GM20431 (cell line): ENCODE results near the gene C1QTNF12.
"Not testable (repeated sequence)": the region's sequence is repeated elsewhere in the genome, so short reads cannot be mapped to it uniquely, and the experiment has no call there.

ENCODE experiments used
- in situ Hi-C: fragments of 300-500 bp; cut with MseI, MboI; formaldehyde crosslinking; loops from one replicate; pipeline ENCODE4 v1.15.0; 2020; ENCODE audit warnings: low sequenced_read_pairs; ENCODE audit not compliant: unreplicated experiment

Gene C1QTNF12

DNA sequence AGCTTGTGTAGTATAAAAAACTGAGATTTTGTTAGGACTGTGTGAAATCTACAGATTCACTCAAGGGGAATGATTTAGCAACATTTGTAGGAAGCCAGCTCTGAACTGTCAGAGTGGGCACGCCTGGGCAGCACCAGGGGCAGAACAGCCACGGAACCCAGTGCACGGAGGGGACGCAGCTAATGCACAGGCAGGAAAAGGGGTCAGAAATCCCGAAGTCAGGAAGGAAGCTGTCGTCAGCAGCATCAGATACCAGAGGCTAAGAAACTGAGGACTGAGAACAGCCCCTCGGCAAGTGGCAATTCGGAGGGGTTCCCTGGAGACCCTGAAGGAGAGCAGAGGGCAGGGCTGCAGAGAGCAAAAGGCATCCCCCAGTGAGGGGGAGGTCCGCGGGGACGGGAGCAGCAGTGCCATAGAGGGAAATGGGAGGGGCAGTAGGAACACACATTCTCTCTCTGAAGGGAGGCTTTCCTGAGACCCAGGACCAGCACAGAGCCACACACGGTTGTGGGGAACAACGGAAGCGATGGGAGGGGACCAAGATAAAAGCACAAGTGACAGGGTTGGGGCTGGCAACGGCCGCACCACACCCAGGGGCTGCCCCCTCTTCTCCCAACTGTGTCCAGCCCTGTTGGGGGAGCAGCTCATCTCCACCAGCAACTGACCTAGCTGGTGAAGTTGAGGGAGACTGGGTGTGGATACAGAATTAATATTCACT is 14.5 kb upstream of the C1QTNF12 start:
- in situ Hi-C loops: no loop called here

- in situ Hi-C loops: no loop called here
These were observed 13.6 kb upstream of the C1QTNF12 start for GRCh38 chr1:1259951-1260600.

GRCh38 chr1:1259540-1259939 is 13.0 kb upstream of the C1QTNF12 start:
- in situ Hi-C loops: no loop called here

- in situ Hi-C loops: no loop called here
These were observed 12.6 kb upstream of the C1QTNF12 start for GRCh38 chr1:1259119-1259488.

GRCh38 chr1:1256956-1257871 is 10.7 kb upstream of the C1QTNF12 start:
- in situ Hi-C loops: no loop called here

- in situ Hi-C loops: no loop called here
These were observed 9.1 kb upstream of the C1QTNF12 start for GRCh38 chr1:1255611-1256010.

DNA sequence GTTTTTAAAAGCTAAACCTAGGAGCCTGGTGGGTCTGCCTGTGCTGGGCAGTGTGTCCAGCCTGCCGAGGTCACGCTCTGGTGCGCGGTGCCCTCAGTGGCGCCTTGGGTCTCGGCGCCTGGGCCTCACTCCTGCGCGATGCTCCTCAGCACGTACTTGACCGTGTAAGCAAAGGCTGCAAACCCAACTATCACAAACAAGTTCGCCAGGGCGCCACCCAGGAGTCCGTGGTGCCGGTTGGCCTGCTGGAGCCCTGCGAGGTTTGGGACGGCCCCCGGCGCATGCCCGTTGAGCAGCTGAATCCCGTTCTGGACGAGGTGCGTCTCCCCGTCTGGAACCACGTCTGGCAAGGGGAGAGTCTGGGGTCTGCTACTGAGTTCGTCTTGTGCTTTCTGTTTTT is 8.6 kb upstream of the C1QTNF12 start:
- in situ Hi-C loops: no loop called here

- in situ Hi-C loops: no loop called here
These were observed 8.1 kb upstream of the C1QTNF12 start for GRCh38 chr1:1254667-1254998.

DNA sequence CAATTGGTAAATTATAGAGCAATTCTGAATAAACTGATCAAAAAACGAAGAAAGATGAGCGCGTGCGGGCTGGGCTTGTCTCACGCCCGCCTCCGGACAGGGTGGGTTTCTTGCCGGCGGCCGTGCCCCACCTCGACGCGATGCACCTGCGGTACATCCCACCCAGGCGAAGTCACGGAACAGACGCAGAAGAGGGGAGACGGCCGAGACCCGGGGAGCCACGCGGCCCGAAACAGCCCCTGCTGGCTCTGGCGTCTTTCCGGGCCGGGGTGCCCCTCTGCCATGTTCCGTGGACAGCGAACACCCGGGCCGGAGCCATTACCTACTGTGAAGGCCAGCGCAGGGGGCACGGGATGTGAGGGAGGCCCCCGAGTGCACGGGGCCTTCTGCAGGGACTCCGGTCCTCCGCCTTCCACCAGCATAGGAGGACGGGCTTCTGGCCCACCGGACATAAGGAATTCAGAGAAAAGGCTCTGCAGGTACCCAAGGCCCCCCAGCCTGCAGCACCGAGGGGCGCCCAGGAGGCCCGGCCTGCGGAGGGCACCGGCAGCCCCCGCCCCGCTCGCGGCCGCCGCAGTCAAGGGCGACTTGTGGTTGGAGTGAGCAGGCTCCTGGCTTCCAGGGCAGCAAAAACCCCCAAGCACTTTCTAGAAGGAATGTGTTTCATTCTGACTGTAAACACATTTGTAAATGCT is 7.6 kb upstream of the C1QTNF12 start:
- in situ Hi-C loops: no loop called here

GRCh38 chr1:1253314-1253713 is 6.8 kb upstream of the C1QTNF12 start:
- in situ Hi-C loops: no loop called here

- in situ Hi-C loops: no loop called here
These were observed 4.3 kb upstream of the C1QTNF12 start for GRCh38 chr1:1250786-1251284.

GRCh38 chr1:1248009-1248913 is 1.7 kb upstream of the C1QTNF12 start:
- in situ Hi-C loops: not testable (repeated sequence)

GRCh38 chr1:1247341-1247913 is 905 bp upstream of the C1QTNF12 start:
- in situ Hi-C loops: no loop called here

GRCh38 chr1:1245817-1246576 is 525 bp downstream of the C1QTNF12 start:
- in situ Hi-C loops: no loop called here

DNA sequence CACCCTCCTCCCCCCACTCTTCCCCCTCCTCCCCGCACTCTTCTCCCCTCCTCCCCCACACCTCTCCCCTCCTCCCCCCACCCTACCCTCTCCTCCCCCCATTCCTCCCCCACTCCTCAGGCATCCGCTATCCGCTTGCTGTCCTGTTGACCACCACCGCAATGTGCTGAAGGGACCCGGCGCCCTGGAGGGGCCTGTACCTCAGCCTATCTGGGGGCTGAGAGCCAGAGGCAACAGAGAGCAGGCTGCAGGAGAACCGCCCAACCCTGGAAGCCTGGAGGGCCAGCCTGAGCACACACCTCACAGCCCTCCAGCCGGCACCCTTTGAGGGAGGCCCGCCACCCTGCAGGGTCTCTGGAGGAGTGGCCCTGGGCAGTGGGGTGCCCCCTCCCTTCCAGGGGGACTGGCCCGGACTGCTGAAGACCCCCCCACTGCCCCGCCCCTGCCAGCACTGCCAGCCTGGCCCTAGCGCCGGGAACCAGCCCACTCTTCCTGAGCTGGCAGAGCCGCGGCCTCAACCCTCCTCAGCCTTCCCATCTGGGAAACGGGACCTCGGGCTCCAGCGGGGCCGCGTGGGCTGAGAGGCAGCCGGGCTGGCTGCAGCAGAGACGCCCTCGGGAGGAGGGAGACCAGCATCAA is 1.2 kb downstream of the C1QTNF12 start:
- in situ Hi-C loops: no loop called here

DNA sequence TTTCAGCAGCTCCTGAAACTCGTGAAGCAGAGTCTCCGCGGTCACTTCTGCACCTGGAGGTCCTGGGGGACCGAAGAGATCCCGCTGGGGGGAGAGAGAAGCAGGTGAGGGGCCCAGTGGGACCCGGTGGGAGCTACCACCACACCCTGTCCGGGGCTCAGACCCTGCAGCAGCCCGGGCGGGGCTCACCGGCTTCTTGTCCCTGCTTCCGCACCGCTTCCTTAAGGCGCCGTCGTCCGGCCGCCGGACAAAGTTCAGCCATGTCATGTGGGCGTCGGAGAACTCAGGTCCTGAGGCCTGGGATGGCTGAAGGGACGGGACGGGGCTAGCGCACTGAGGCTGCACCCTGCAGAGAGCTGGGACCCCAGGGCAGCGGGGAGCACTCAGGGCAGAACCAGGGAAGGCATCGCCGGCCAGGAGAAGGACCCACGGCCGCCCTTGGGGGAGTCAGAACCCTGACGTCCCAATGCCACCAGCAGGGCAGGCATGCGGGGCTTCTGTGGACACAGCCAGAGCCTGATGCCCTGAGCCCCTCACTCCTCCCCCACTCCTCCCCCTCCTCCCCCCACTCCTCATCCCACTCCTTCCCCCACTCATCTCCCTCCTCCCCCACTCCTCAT is 2.2 kb downstream of the C1QTNF12 start:
- in situ Hi-C loops: no loop called here

- in situ Hi-C loops: no loop called here
These were observed 2.7 kb downstream of the C1QTNF12 start for GRCh38 chr1:1243807-1244191.
